ENCODE measurements around the gene RYR1. TPM values are rescaled to one million over a fixed set of nuclear protein-coding genes. Genes with fewer than 3 reads are reported as not detected.

RYR1 gene
- total and polyA plus RNA-seq, 2 of the 13 experiments (the other 11 are each of a cell fraction or from before 2014, with no cell fraction given), result 0.03 TPM; not detected in 1

DNA sequence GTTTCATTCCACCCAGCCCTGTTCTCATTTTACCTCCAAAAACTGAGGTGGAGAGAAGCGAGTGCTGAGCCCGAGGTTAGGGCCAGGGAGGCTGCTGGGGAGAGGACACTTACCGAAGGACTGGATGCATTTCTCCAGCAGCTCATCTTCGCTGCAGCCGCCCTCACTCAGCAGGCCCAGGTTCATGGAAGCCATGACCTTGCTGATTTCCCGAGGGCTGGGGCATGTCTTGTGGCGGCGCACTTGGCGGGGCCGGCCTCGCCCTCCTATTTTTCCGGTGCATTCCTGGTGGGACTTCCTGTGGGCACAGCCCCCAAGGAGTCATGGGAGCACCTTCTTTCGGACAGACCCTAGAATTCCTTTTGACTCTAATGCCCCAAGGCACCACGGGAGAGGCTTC is 11.6 kb upstream of the RYR1 start:
- no peak for FAIRE-seq
- H4K20me1 ChIP-seq (ENCODE audit: insufficient read depth, low read length), result no peaks in the 10 kb centered on the region
- H3K4me1 ChIP-seq (ENCODE audit: insufficient read depth, low read length), result no peaks in the 10 kb centered on the region
- in situ Hi-C loops (cut with HindIII; ENCODE audit: extremely low pct_ligation_motif_present, low pct_unique_long_range_greater_than_20kb) (no loop called here), intact Hi-C loops (cut with micrococcal nuclease; ENCODE audit: unreplicated experiment) (no loop called here)
- no peaks in the 10 kb centered on the region for H3K9me3 ChIP-seq (ENCODE audit: low read length)
- ChIA-PET POLR2A (no interaction called here), CTCF (ENCODE audit: low intra/inter-chr PET ratio, low total read pairs) (no interaction called here)
- H3K9ac ChIP-seq (ENCODE audit: insufficient read depth, low read depth, low read length), result no peak overlapping the region
- H3K4me3 ChIP-seq (replicated peaks in 1 of 3; ENCODE audit: insufficient read depth in 1 of 3, low read depth in 2 of 3, low read length in 3 of 3), result no peak overlapping the region
- no peak overlapping the region for H3K4me2 ChIP-seq (ENCODE audit: low read depth, low read length)
- H3K79me2 ChIP-seq (ENCODE audit: insufficient read depth, low read length), result no peaks in the 10 kb centered on the region
- no TSS peak for BruUV-seq (replicated peaks)
- H3K36me3 ChIP-seq (replicated peaks in 1 of 2; ENCODE audit: control insufficient read depth in 1 of 2, insufficient read depth in 2 of 2, low read length in 2 of 2), result no peaks in the 10 kb centered on the region
- H3K27me3 ChIP-seq (ENCODE audit: control insufficient read depth in 1 of 2, insufficient read depth in 2 of 2, low read length in 2 of 2), result peaks cover 3 to 37% of the 10 kb centered on the region in 2 experiments; a peak in 4 of 5 replicates
- 48% methylated on average over 5 of the region's 14 CpGs for WGBS (ENCODE audit: low lambda C conversion rate)
- no peak for DNase-seq (ENCODE audit: low spot score)
- ATAC-seq, result no peak
- no peak overlapping the region for H2AFZ ChIP-seq (ENCODE audit: low read length)
- no peak overlapping the region for H3K27ac ChIP-seq (ENCODE audit: extremely low read length, insufficient read depth, low read length)
- TF ChIP-seq THAP8 (CRISPR knock-in tag; IDR thresholded peaks at IDR 0.05; ENCODE audit: borderline replicate concordance), result no peak
- TF ChIP-seq, protein P1, sequence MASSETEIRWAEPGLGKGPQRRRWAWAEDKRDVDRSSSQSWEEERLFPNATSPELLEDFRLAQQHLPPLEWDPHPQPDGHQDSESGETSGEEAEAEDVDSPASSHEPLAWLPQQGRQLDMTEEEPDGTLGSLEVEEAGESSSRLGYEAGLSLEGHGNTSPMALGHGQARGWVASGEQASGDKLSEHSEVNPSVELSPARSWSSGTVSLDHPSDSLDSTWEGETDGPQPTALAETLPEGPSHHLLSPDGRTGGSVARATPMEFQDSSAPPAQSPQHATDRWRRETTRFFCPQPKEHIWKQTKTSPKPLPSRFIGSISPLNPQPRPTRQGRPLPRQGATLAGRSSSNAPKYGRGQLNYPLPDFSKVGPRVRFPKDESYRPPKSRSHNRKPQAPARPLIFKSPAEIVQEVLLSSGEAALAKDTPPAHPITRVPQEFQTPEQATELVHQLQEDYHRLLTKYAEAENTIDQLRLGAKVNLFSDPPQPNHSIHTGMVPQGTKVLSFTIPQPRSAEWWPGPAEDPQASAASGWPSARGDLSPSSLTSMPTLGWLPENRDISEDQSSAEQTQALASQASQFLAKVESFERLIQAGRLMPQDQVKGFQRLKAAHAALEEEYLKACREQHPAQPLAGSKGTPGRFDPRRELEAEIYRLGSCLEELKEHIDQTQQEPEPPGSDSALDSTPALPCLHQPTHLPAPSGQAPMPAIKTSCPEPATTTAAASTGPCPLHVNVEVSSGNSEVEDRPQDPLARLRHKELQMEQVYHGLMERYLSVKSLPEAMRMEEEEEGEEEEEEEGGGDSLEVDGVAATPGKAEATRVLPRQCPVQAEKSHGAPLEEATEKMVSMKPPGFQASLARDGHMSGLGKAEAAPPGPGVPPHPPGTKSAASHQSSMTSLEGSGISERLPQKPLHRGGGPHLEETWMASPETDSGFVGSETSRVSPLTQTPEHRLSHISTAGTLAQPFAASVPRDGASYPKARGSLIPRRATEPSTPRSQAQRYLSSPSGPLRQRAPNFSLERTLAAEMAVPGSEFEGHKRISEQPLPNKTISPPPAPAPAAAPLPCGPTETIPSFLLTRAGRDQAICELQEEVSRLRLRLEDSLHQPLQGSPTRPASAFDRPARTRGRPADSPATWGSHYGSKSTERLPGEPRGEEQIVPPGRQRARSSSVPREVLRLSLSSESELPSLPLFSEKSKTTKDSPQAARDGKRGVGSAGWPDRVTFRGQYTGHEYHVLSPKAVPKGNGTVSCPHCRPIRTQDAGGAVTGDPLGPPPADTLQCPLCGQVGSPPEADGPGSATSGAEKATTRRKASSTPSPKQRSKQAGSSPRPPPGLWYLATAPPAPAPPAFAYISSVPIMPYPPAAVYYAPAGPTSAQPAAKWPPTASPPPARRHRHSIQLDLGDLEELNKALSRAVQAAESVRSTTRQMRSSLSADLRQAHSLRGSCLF (CRISPR knock-in tag; IDR thresholded peaks at IDR 0.05; ENCODE audit: borderline replicate concordance), result no peak
- TF ChIP-seq, protein P2, sequence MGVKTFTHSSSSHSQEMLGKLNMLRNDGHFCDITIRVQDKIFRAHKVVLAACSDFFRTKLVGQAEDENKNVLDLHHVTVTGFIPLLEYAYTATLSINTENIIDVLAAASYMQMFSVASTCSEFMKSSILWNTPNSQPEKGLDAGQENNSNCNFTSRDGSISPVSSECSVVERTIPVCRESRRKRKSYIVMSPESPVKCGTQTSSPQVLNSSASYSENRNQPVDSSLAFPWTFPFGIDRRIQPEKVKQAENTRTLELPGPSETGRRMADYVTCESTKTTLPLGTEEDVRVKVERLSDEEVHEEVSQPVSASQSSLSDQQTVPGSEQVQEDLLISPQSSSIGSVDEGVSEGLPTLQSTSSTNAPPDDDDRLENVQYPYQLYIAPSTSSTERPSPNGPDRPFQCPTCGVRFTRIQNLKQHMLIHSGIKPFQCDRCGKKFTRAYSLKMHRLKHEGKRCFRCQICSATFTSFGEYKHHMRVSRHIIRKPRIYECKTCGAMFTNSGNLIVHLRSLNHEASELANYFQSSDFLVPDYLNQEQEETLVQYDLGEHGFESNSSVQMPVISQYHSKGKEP (CRISPR knock-in tag; IDR thresholded peaks at IDR 0.05), result no peak
- TF ChIP-seq NFAT5 (CRISPR knock-in tag; IDR thresholded peaks at IDR 0.05), result no peak
- TF ChIP-seq HMG20B (CRISPR knock-in tag; conservative IDR thresholded peaks at IDR 0.05), result no peak
- no peak for TF ChIP-seq TCF7L2 (IDR thresholded peaks at IDR 0.05; ENCODE audit: low read depth, low read length)
- no peak for TF ChIP-seq MEIS1 (CRISPR knock-in tag; IDR thresholded peaks at IDR 0.05; ENCODE audit: borderline replicate concordance)
- TF ChIP-seq THYN1 (CRISPR knock-in tag; IDR thresholded peaks at IDR 0.05; ENCODE audit: borderline replicate concordance, low read depth), result no peak
- TF ChIP-seq, protein P3, sequence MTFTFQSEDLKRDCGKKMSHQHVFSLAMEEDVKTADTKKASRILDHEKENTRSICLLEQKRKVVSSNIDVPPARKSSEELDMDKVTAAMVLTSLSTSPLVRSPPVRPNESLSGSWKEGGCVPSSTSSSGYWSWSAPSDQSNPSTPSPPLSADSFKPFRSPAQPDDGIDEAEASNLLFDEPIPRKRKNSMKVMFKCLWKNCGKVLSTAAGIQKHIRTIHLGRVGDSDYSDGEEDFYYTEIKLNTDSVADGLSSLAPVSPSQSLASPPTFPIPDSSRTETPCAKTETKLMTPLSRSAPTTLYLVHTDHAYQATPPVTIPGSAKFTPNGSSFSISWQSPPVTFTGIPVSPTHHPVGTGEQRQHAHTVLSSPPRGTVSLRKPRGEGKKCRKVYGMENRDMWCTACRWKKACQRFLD (CRISPR knock-in tag; IDR thresholded peaks at IDR 0.05; ENCODE audit: borderline replicate concordance), result no peak
- no peak for TF ChIP-seq ZFP90 (CRISPR knock-in tag; IDR thresholded peaks at IDR 0.05; ENCODE audit: borderline replicate concordance)
